NB4 (cell line): ENCODE data around the gene CRAMP1.
A peak's percentile ranks its signal among the peaks of the same experiment; 100 is the strongest.

ENCODE experiments used
- DNase-seq: peaks from one replicate; pipeline ENCODE4 v3.0.0; 2010; ENCODE audit warnings: low read depth
- H3K4me3 ChIP-seq: one replicate; pipeline ENCODE4 v1.5.1; 2011; ENCODE audit warnings: mild to moderate bottlenecking, low read depth, low read length, moderate library complexity
- MYC ChIP-seq: IDR thresholded peaks from 2 replicates; pipeline ENCODE4 v1.6.1; 2011; ENCODE audit warnings: low read depth, low read length
- POLR2A ChIP-seq: IDR thresholded peaks from 2 replicates; pipeline ENCODE4 v1.6.1; 2011; ENCODE audit warnings: mild to moderate bottlenecking; ENCODE audit not compliant: insufficient read length; ENCODE audit errors: extremely low read depth
- TF ChIP-seq, protein P1 (sequence below): IDR thresholded peaks from one replicate; pipeline ENCODE4 v1.5.1; 2012; ENCODE audit warnings: low read depth, low read length
- TF ChIP-seq, protein P2 (sequence below): IDR thresholded peaks from 2 replicates; pipeline ENCODE4 v1.6.1; 2011; ENCODE audit warnings: low read depth, low read length

The CRAMP1 gene

DNA sequence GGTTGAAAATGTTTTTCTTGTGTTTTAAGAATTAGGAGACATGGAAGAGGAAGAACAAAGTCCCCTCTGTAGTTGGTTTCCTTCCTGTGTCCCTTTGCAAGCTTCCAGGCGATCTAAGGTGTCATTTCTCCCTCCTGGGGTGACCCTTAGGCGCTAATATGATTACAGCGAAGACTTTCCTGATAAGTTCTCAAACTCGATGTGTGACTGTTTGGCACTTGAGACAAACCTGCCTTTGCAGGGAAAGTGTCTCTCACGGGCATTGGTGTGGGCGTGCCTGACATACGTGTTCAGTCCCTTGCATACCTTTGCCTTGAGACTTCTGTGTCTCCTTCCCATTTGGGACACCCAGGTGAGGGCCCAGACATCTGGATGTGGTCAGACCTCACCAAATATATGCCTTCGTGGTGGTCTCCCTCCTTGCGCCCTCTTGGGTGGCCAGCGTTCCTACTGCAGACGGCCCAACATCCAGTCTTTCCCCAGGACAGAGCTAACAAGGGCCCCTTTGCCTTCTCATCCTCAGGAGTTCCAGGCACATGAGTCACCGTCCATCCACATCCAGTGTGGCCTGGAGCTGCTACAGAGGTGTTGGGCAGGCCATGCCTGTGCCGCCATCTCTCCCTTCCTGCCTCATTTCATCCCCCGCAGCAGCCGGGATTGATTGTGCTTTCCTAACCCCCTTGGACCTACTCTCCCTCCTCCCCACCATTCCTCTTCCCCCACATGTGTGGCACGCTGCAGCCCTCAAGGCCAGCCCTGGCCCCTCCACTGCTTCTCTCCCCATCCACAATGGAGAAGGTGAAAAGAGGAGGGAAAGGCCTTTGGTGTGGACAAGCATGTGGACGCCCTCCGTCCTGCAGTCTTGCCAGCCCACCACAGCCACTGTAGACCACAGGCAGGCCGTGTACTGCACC, 62.8 kb downstream of the CRAMP1 start:
- TF ChIP-seq POLR2A (no peak), MYC (no peak)
- TF ChIP-seq, protein P1, sequence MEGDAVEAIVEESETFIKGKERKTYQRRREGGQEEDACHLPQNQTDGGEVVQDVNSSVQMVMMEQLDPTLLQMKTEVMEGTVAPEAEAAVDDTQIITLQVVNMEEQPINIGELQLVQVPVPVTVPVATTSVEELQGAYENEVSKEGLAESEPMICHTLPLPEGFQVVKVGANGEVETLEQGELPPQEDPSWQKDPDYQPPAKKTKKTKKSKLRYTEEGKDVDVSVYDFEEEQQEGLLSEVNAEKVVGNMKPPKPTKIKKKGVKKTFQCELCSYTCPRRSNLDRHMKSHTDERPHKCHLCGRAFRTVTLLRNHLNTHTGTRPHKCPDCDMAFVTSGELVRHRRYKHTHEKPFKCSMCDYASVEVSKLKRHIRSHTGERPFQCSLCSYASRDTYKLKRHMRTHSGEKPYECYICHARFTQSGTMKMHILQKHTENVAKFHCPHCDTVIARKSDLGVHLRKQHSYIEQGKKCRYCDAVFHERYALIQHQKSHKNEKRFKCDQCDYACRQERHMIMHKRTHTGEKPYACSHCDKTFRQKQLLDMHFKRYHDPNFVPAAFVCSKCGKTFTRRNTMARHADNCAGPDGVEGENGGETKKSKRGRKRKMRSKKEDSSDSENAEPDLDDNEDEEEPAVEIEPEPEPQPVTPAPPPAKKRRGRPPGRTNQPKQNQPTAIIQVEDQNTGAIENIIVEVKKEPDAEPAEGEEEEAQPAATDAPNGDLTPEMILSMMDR: no peak
- TF ChIP-seq, protein P2, sequence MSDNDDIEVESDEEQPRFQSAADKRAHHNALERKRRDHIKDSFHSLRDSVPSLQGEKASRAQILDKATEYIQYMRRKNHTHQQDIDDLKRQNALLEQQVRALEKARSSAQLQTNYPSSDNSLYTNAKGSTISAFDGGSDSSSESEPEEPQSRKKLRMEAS: no peak
- DNase-seq: no peak
- H3K4me3 ChIP-seq: no peak overlapping the region

DNA sequence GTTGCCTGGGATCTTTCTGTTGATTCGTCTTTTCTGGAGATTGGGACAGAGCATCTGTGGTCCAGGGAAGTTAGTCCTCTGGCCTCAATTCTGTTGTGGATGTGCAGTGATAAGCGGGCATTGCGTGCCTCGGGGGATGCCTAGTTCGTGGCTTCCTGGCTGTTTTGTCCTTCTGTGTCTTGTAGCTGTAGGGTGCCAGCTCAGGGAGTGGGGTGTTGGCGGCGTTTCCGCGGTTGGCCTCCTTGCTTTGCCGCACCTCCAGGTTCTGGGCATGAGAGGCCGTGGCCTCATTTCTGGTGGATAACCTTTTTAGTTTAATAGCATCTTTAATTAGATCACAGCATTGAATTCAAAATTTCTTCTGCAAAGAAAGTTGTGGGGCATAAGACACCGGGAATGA, 64.5 kb downstream of the CRAMP1 start:
- DNase-seq: no peak
- TF ChIP-seq, protein P1: no peak
- TF ChIP-seq MYC (no peak), POLR2A (no peak)
- TF ChIP-seq, protein P2: no peak

DNA sequence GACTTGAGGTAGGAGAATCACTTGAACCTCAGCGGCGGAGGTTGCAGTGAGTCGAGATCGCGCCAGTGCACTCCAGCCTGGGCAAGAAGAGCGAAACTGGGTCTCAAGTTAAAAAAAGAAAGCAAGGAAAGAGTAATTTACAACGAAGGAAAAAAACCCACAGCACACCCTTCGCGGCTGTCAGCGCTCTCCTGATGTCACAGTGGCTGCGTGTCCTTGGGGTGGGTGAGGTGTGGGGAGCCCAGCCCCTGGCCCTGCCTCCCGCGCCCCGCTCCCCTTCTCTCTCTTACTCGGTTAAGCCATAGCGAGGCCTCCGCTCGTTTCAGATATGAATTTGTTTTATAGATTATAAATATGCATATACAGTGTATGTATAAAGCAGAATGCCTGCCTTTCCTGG, 65.2 kb downstream of the CRAMP1 start:
- peak overlapping the region; percentile 38 for H3K4me3 ChIP-seq
- no peak for DNase-seq

More for the DNA sequence above, 64.5 kb downstream of the CRAMP1 start:
- no peak overlapping the region for H3K4me3 ChIP-seq

DNA sequence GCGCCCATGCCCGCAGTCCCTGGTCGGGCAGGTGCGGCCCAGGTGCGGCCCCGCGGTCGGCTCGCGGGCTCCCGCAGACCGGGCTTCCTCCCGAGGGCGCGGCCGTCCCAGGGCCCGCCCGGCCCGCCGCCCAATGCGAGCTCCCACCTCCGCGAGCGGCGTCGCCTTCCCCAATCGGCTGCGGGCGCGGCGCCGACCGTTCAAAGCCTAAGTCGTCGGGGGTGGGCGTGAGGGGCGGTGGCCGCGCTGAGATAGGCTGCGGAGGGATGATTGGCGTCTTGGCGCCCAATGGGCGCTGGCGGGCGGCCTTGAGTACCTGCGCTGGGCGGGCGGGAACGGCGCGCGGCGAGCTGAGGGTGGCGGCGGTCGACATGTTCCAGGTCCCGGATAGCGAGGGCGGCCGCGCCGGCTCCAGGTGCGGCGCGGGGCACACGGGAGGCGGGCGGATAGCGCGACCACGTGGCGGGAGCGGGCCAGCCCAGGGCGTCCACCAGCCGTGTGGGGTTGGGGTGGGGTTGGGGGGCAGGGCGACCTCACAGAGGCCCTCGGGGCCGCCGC, 65.9 kb downstream of the CRAMP1 start, which contains the start of gene JPT2:
JPT2 (plus strand) TSS at position 338 of the 558 bp plus-strand sequence; CDS start at position 372, 34 bp downstream.
- TF ChIP-seq, protein P2: peak; percentile 59; the same call in 1 of the 2 replicates
- TF ChIP-seq MYC: peak; percentile 39; the same call in 1 of the 2 replicates
- peak; percentile 42 for TF ChIP-seq POLR2A
- TF ChIP-seq, protein P1: no peak
- peak within 1 kb of the TSS; percentile 83 for H3K4me3 ChIP-seq
- peak; percentile 96 for DNase-seq

More for the DNA sequence above, 65.2 kb downstream of the CRAMP1 start:
- TF ChIP-seq, protein P2: no peak
- TF ChIP-seq, protein P1: no peak
- TF ChIP-seq POLR2A (no peak), MYC (no peak)

DNA sequence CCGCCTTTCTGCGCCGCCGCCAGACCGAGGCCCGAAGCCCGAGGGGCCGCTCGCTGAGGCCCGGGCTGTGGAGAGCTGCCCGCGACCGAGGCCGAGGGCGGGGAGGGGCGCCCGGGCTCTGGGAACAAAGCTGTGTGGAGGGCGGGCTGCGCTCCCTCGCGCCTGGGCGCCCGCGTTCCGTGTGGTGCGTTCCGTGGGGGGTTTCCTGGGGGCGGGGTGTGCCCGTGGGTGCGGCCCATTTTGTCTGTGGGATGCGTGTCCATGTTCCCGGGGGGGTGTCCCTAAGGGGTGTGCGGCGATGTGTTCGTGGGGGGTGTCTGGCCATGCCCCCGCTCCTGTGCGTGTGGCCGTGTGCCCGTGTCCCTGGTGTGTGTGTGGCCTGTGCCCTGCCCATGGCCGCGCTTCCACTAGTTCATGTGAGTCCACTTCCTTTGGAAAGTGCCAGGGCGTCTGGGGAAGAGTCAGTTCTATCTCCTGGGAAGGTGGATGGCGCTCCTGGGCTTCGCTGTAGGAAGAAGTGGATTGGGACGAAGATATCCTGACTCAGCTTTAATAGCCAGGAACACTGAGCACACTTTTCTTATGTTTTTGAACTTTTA, 66.4 kb downstream of the CRAMP1 start:
- peak; percentile 36 for DNase-seq
- TF ChIP-seq, protein P2: no peak
- TF ChIP-seq POLR2A (no peak), MYC (no peak)
- TF ChIP-seq, protein P1: no peak
- peak overlapping the region; percentile 83 for H3K4me3 ChIP-seq
